HEK293 (cell line): ENCODE data around the gene MACROD1.

Experiments used
- CTCF ChIP-seq: fragments of 450-650 bp; formaldehyde crosslinking; IDR thresholded peaks from 2 replicates; pipeline ENCODE4 v1.5.1; 2016; ENCODE audit warnings: missing biosample characterization, missing genetic modification characterization
- ZEB2 ChIP-seq: fragments of 450-650 bp; formaldehyde crosslinking; IDR thresholded peaks from 2 replicates; pipeline ENCODE4 v1.5.1; 2016; ENCODE audit warnings: missing biosample characterization, missing genetic modification characterization
- ZNF555 ChIP-seq: fragments of 450-650 bp; formaldehyde crosslinking; conservative IDR thresholded peaks from 2 replicates; pipeline ENCODE4 v1.5.1; 2017; ENCODE audit warnings: missing biosample characterization, mild to moderate bottlenecking, missing genetic modification characterization, inconsistent platforms

- TF ChIP-seq CTCF (tag by site-specific recombination): no peak
- no peak for TF ChIP-seq ZEB2
- TF ChIP-seq ZNF555: no peak
Measured at GRCh38 chr11:64144587-64145472, 21.1 kb downstream of the MACROD1 start.
